ENCODE measurements around the gene TUBA3E. TPM values are rescaled to one million over a fixed set of nuclear protein-coding genes. Genes with fewer than 3 reads are reported as not detected.

Gene TUBA3E
- total RNA-seq (1 to 10 TPM in 1 of 7 donors, under 1 TPM in 2, not detected in 4; 0.52 to 1.3 (median 0.83) TPM), polyA plus RNA-seq (under 1 TPM; 0.07 to 0.15 TPM)
- long read RNA-seq, donor 1, partial matches to known transcripts: 10 of 11 reads
- long read RNA-seq, donor 1, other reads (novel, unspliced or antisense): 1 of 11 reads
- long read RNA-seq, donor 2, transcript TUBA3E-201 (5 exons, 1,542 nt): major isoform, 6 of 6 reads
- long read RNA-seq, donor 2, partial matches to known transcripts: 0 of 6 reads
- long read RNA-seq, donor 2, other reads (novel, unspliced or antisense): 0 of 6 reads
- long read RNA-seq, donor 3, partial matches to known transcripts: 0 of 1 reads
- long read RNA-seq, donor 3, other reads (novel, unspliced or antisense): 1 of 1 reads

GRCh38 chr2:130198343-130198742, at the start of gene TUBA3E:
TUBA3E (minus strand) TSS chr2:130198439; CDS start chr2:130198360, 79 bp downstream.
- Histone ChIP-seq H3K4me3 (no peak within 1 kb of the TSS), H3K9me3 (no peaks in the 10 kb centered on the region), H3K27me3 (no peaks in the 10 kb centered on the region), H3K4me1 (ENCODE audit: insufficient read depth) (no peaks in the 10 kb centered on the region), H3K27ac (no peak within 1 kb of the TSS), H3K36me3 (no peaks in the 10 kb centered on the region)
- TF ChIP-seq EP300 (IDR thresholded peaks at IDR 0.05) (no peak), POLR2A (IDR thresholded peaks at IDR 0.05) (no peak), CTCF (IDR thresholded peaks at IDR 0.05) (no peak)
- 95 to 98% (median 96%) methylated on average over 21 to 26 of the region's 26 CpGs for WGBS, 3 donors
- no peak for DNase-seq
- intact Hi-C loops (cut with DNase I): no loop called here

GRCh38 chr2:130246430-130246829, 48.2 kb upstream of the TUBA3E start:
- 80 to 83% (median 82%) methylated on average over 7 of the region's 7 CpGs for WGBS, 3 donors
- intact Hi-C loops (cut with DNase I): no loop called here
- DNase-seq: no peak

GRCh38 chr2:130245976-130246375, 47.7 kb upstream of the TUBA3E start:
- Histone ChIP-seq H3K9me3 (no peaks in the 10 kb centered on the region), H3K36me3 (no peaks in the 10 kb centered on the region), H3K27me3 (no peaks in the 10 kb centered on the region), H3K4me3 (no peak overlapping the region), H3K27ac (no peak overlapping the region), H3K4me1 (ENCODE audit: insufficient read depth) (no peaks in the 10 kb centered on the region)
- TF ChIP-seq POLR2A (IDR thresholded peaks at IDR 0.05): no peak
- no peak for TF ChIP-seq CTCF (IDR thresholded peaks at IDR 0.05)
- no peak for TF ChIP-seq EP300 (IDR thresholded peaks at IDR 0.05)
- no peak for DNase-seq
- WGBS, 3 donors: 49 to 82% (median 62%) methylated on average over 3 of the region's 3 CpGs
- intact Hi-C loops (cut with DNase I): no loop called here

More at GRCh38 chr2:130246430-130246829, 48.2 kb upstream of the TUBA3E start:
- Histone ChIP-seq H3K36me3 (no peaks in the 10 kb centered on the region), H3K9me3 (no peaks in the 10 kb centered on the region), H3K4me1 (ENCODE audit: insufficient read depth) (no peaks in the 10 kb centered on the region), H3K4me3 (no peak overlapping the region), H3K27ac (no peak overlapping the region), H3K27me3 (no peaks in the 10 kb centered on the region)
- TF ChIP-seq CTCF (IDR thresholded peaks at IDR 0.05): no peak
- TF ChIP-seq POLR2A (IDR thresholded peaks at IDR 0.05): no peak
- no peak for TF ChIP-seq EP300 (IDR thresholded peaks at IDR 0.05)

- no peak for TF ChIP-seq CTCF (IDR thresholded peaks at IDR 0.05)
- TF ChIP-seq EP300 (IDR thresholded peaks at IDR 0.05): no peak
- TF ChIP-seq POLR2A (IDR thresholded peaks at IDR 0.05): no peak
- no peak for DNase-seq
- Histone ChIP-seq H3K27ac (no peak overlapping the region), H3K9me3 (no peaks in the 10 kb centered on the region), H3K27me3 (no peaks in the 10 kb centered on the region), H3K36me3 (no peaks in the 10 kb centered on the region), H3K4me1 (ENCODE audit: insufficient read depth) (peaks cover 2% of the 10 kb centered on the region), H3K4me3 (no peak overlapping the region)
- WGBS, 3 donors: 92 to 94% (median 92%) methylated on average over 2 of the region's 2 CpGs
- intact Hi-C loops (cut with DNase I): no loop called here
Measured at GRCh38 chr2:130243359-130243758, 45.1 kb upstream of the TUBA3E start.

All from ovary (tissue), 10 donors.